Rectal smooth muscle tissue (tissue), 1 donor: Measurements from ENCODE around the gene PITPNB.

Experiments
- H3K27ac ChIP-seq: one replicate; pipeline ENCODE4 v1.7.0; 2013; ENCODE audit warnings: low read depth, low read length, inconsistent platforms
- H3K27me3 ChIP-seq: one replicate; pipeline ENCODE4 v1.7.0; 2013; ENCODE audit warnings: low read length; ENCODE audit not compliant: control insufficient read depth, insufficient read depth
- H3K36me3 ChIP-seq: one replicate; pipeline ENCODE4 v1.7.0; 2013; ENCODE audit warnings: low read length; ENCODE audit not compliant: control insufficient read depth, insufficient read depth
- H3K4me1 ChIP-seq: one replicate; pipeline ENCODE4 v1.7.0; 2013; ENCODE audit warnings: low read length; ENCODE audit not compliant: control insufficient read depth, insufficient read depth
- H3K4me3 ChIP-seq: one replicate; pipeline ENCODE4 v1.7.0; 2013; ENCODE audit warnings: low read length
- H3K9ac ChIP-seq: one replicate; pipeline ENCODE4 v1.7.0; 2013; ENCODE audit warnings: low read length

The PITPNB gene

DNA sequence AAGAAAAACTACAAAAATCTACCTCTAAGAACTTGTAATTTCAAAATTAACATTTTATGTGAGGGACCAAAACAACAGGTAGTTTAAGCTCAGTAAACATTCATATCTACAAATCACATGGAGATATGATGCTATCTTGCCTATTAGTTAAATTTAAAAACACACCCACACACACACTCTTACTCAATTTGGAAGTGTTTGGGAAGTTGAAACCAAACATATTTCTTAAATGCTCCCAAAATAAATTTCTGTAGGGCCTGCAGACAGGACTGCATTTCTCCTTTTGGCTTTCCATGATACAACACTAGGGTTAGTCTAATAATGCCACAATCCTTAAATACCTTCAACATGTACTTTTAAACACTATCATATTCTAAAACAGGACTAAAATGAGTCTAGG is 7.0 kb downstream of the PITPNB start:
- no peak overlapping the region for H3K27ac ChIP-seq
- H3K9ac ChIP-seq = no peak overlapping the region
- peaks cover 18% of the 10 kb centered on the region for H3K4me1 ChIP-seq
- H3K4me3 ChIP-seq = no peak overlapping the region
- H3K36me3 ChIP-seq = peaks cover 3% of the 10 kb centered on the region
- no peaks in the 10 kb centered on the region for H3K27me3 ChIP-seq

- Histone ChIP-seq H3K36me3 (peaks cover 3% of the 10 kb centered on the region), H3K27me3 (no peaks in the 10 kb centered on the region), H3K27ac (no peak overlapping the region), H3K9ac (no peak overlapping the region), H3K4me1 (peaks cover 18% of the 10 kb centered on the region), H3K4me3 (no peak overlapping the region)
Measured at GRCh38 chr22:27911330-27911729, 7.7 kb downstream of the PITPNB start.

- H3K27ac ChIP-seq = no peak overlapping the region
- no peaks in the 10 kb centered on the region for H3K27me3 ChIP-seq
- H3K9ac ChIP-seq = no peak overlapping the region
- no peak overlapping the region for H3K4me3 ChIP-seq
- H3K4me1 ChIP-seq = peaks cover 2% of the 10 kb centered on the region
- peaks cover 6% of the 10 kb centered on the region for H3K36me3 ChIP-seq
Measured at GRCh38 chr22:27906241-27906640, 12.8 kb downstream of the PITPNB start.

- H3K9ac ChIP-seq = no peak overlapping the region
- H3K36me3 ChIP-seq = peaks cover 6% of the 10 kb centered on the region
- H3K27ac ChIP-seq = no peak overlapping the region
- no peak overlapping the region for H3K4me3 ChIP-seq
- H3K4me1 ChIP-seq = peaks cover 2% of the 10 kb centered on the region
- no peaks in the 10 kb centered on the region for H3K27me3 ChIP-seq
Measured at GRCh38 chr22:27905653-27906052, 13.4 kb downstream of the PITPNB start.

- no peak overlapping the region for H3K9ac ChIP-seq
- no peaks in the 10 kb centered on the region for H3K27me3 ChIP-seq
- no peak overlapping the region for H3K4me3 ChIP-seq
- H3K36me3 ChIP-seq = peaks cover 6% of the 10 kb centered on the region
- H3K27ac ChIP-seq = no peak overlapping the region
- peaks cover 2% of the 10 kb centered on the region for H3K4me1 ChIP-seq
Measured at GRCh38 chr22:27903805-27904473, 15.1 kb downstream of the PITPNB start.

DNA sequence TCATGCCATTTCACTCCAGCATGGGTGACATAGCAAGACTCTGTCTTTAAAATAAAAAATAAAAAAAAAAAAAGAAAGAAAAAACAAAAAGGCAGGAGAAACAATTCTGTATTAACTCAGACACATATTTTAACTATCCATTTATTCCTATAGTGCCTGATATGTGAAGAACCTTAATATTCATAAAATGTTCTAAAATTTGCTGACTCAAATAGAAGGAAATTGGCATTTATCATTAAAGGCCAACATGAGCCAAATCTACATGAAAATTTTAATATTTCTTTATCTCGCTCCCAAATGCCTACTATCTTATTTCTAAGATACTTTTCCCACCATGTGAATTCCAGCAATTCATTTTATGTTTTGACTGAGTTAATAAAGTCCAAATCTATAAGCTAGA is 18.9 kb downstream of the PITPNB start:
- Histone ChIP-seq H3K36me3 (peaks cover 14% of the 10 kb centered on the region), H3K4me1 (peaks cover 2% of the 10 kb centered on the region), H3K9ac (no peak overlapping the region), H3K27ac (no peak overlapping the region), H3K27me3 (no peaks in the 10 kb centered on the region), H3K4me3 (no peak overlapping the region)

DNA sequence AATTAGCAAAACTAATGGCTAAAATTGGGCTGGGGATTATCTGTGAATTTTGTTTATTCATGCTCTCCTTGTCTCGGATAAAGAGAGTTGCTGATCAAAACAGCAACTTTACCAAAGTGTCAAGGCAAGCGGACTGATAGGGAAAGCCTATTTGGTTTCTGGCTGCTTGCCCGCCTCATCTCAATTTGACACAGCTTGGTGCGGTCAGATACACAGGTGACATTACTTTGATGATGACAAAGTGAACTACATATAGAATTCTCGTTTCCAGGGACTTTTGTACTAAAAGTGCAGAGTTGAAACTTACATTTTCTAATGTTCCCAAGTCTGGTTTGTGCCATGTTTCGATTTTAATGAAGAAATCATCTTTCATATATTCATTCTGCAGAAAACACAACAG is 22.8 kb downstream of the PITPNB start:
- Histone ChIP-seq H3K27ac (no peak overlapping the region), H3K9ac (no peak overlapping the region), H3K36me3 (peaks cover 17% of the 10 kb centered on the region), H3K27me3 (no peaks in the 10 kb centered on the region), H3K4me3 (no peak overlapping the region), H3K4me1 (no peaks in the 10 kb centered on the region)

GRCh38 chr22:27895600-27895999 is 23.5 kb downstream of the PITPNB start:
- H3K4me3 ChIP-seq = no peak overlapping the region
- H3K9ac ChIP-seq = no peak overlapping the region
- no peaks in the 10 kb centered on the region for H3K27me3 ChIP-seq
- H3K36me3 ChIP-seq = peaks cover 17% of the 10 kb centered on the region
- H3K4me1 ChIP-seq = no peaks in the 10 kb centered on the region
- no peak overlapping the region for H3K27ac ChIP-seq

- H3K36me3 ChIP-seq = peaks cover 26% of the 10 kb centered on the region
- H3K4me3 ChIP-seq = no peak overlapping the region
- H3K27ac ChIP-seq = no peak overlapping the region
- no peaks in the 10 kb centered on the region for H3K27me3 ChIP-seq
- H3K4me1 ChIP-seq = no peaks in the 10 kb centered on the region
- H3K9ac ChIP-seq = no peak overlapping the region
Measured at GRCh38 chr22:27892811-27893210, 26.2 kb downstream of the PITPNB start.

GRCh38 chr22:27892064-27892463 is 27.0 kb downstream of the PITPNB start:
- Histone ChIP-seq H3K4me3 (no peak overlapping the region), H3K4me1 (no peaks in the 10 kb centered on the region), H3K27me3 (no peaks in the 10 kb centered on the region), H3K9ac (no peak overlapping the region), H3K27ac (no peak overlapping the region), H3K36me3 (peaks cover 26% of the 10 kb centered on the region)

DNA sequence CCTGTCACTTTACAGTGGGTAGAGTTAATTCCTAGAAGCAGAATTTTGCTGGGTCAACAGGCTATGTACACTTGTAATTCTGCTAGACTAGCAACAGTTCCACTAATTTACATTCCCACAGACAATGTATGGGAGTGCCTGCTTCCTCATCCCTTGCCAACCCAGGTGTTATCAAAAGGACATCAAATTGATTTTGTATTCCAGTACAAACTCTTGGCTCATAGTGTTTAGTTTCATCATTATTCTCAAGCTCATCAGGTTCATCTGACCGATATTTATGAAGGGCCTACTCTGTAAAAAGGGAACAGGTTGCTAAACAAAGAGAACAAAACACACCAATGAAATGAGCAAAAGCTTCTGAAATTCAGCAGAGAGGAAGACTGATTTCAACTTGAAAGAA is 30.7 kb downstream of the PITPNB start:
- peaks cover 21% of the 10 kb centered on the region for H3K36me3 ChIP-seq
- H3K4me3 ChIP-seq = no peak overlapping the region
- H3K9ac ChIP-seq = no peak overlapping the region
- peak overlapping the region; percentile 10 for H3K27ac ChIP-seq
- H3K4me1 ChIP-seq = peaks cover 24% of the 10 kb centered on the region
- no peaks in the 10 kb centered on the region for H3K27me3 ChIP-seq

GRCh38 chr22:27886843-27887151 is 32.3 kb downstream of the PITPNB start:
- Histone ChIP-seq H3K4me3 (no peak overlapping the region), H3K4me1 (peaks cover 39% of the 10 kb centered on the region), H3K27me3 (no peaks in the 10 kb centered on the region), H3K36me3 (peaks cover 15% of the 10 kb centered on the region), H3K9ac (no peak overlapping the region), H3K27ac (peak overlapping the region; percentile 16)

DNA sequence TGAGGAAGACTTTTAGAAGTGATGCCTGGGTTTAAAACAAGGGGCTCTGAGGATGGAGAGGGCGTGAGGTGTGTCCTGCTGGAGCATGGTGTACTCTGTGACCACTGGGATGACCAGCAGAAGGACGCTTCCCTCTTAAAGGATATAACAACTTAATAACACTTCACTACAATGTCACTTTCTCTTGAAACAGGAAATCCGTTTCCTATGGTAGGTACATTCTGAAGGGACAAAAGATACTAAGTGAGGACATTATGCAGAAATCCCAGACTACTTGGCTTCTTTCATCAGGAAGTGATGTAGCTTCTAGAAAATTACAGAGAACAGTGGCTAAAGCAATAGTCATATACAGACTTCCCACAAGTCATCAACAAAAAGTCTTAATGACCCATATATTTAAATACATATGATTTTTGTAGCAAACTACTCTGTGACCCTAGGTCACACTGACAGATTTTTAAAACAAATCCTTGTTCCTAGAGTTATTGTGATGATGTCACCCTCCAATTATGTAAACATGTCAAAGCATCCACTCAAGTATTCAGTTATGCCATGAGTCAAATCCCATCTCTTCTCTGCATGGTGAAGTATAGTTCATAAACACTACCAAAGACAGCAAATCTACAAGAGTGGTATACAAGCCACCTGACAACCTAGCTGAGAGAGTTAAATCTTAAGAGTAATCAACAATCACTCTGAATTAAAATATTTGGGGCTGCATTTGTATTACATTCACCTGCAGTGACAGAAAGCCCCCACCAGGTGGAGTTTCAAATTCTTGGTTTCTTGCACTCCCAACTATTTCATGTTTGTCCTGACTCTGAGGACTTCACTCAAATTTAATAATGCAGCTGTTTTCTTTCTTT is 32.8 kb downstream of the PITPNB start:
- Histone ChIP-seq H3K4me3 (no peak overlapping the region), H3K9ac (no peak overlapping the region), H3K36me3 (peaks cover 15% of the 10 kb centered on the region), H3K27ac (peak overlapping the region; percentile 72), H3K4me1 (peaks cover 41% of the 10 kb centered on the region), H3K27me3 (no peaks in the 10 kb centered on the region)
